Naive B cell (primary cell): Measurements from ENCODE around the gene PDIA2. TPM values are rescaled to one million over a fixed set of nuclear protein-coding genes. Genes with fewer than 3 reads are reported as not detected.

Experiments used
- polyA plus RNA-seq, 6 donors: library from polyadenylated mRNA; unstranded; fragments of 300-500 nt; fragmentation: Illumina TruSeq; gene quantifications; one replicate each; pipeline ENCODE4 v1.2.3, GENCODE V29; 2021; ENCODE audit warnings: low read depth in 6 of 6

Gene PDIA2
- polyA plus RNA-seq, 6 donors from 2014 or later: not detected

Other genes starting within 250 kb of the PDIA2 start
- gene POLR3K, start 229.6 kb upstream of the PDIA2 start, polyA plus RNA-seq: 10 to 100 TPM; 39.0 to 57.3 (median 52.7) TPM
- gene SNRNP25, start 229.3 kb upstream of the PDIA2 start, polyA plus RNA-seq: 100 to 1,000 TPM in 1 of 6 donors, 10 to 100 TPM in 5; 43.3 to 111 (median 67.2) TPM
- gene RHBDF1, start 210.5 kb upstream of the PDIA2 start, polyA plus RNA-seq: under 1 TPM in 1 of 6 donors, not detected in 5; 0.08 TPM
- gene MPG, start 204.9 kb upstream of the PDIA2 start, polyA plus RNA-seq: 100 to 1,000 TPM in 1 of 6 donors, 10 to 100 TPM in 5; 81.3 to 119 (median 84.6) TPM
- gene NPRL3, start 144.5 kb upstream of the PDIA2 start, polyA plus RNA-seq: 10 to 100 TPM in 5 of 6 donors, 1 to 10 TPM in 1; 8.1 to 17.1 (median 11.2) TPM
- gene HBZ, start 130.5 kb upstream of the PDIA2 start, polyA plus RNA-seq: not detected
- gene HBM, start 117.2 kb upstream of the PDIA2 start, polyA plus RNA-seq: not detected
- gene HBA2, start 110.3 kb upstream of the PDIA2 start, polyA plus RNA-seq: 1,000 to 10,000 TPM in 2 of 6 donors, 100 to 1,000 TPM in 4; 184 to 1,142 (median 693) TPM
- gene HBA1, start 106.5 kb upstream of the PDIA2 start, polyA plus RNA-seq: 100 to 1,000 TPM in 3 of 6 donors, 10 to 100 TPM in 3; 42.8 to 256 (median 100) TPM
- gene HBQ1, start 102.7 kb upstream of the PDIA2 start, polyA plus RNA-seq: not detected
- gene LUC7L, start 53.7 kb upstream of the PDIA2 start, polyA plus RNA-seq: 10 to 100 TPM in 5 of 6 donors, 1 to 10 TPM in 1; 9.6 to 20.4 (median 12.8) TPM
- 10 to 100 TPM; 19.3 to 28.7 (median 24.5) TPM for gene FAM234A, start 48.3 kb upstream of the PDIA2 start, polyA plus RNA-seq
- gene RGS11, start 7.2 kb upstream of the PDIA2 start, polyA plus RNA-seq: under 1 TPM in 1 of 6 donors, not detected in 5; 0.14 TPM
- not detected for gene ARHGDIG, start 2.6 kb upstream of the PDIA2 start, polyA plus RNA-seq
- 1 to 10 TPM in 5 of 6 donors, under 1 TPM in 1; 0.93 to 2.7 (median 1.9) TPM for gene AXIN1, start 69.6 kb downstream of the PDIA2 start, polyA plus RNA-seq
- gene MRPL28, start 87.4 kb downstream of the PDIA2 start, polyA plus RNA-seq: 10 to 100 TPM; 60.1 to 76.8 (median 65.7) TPM
- gene PGAP6, start 98.8 kb downstream of the PDIA2 start, polyA plus RNA-seq: 10 to 100 TPM in 5 of 6 donors, 1 to 10 TPM in 1; 7.1 to 24.3 (median 17.2) TPM
- gene NME4, start 114.0 kb downstream of the PDIA2 start, polyA plus RNA-seq: 100 to 1,000 TPM in 1 of 6 donors, 10 to 100 TPM in 5; 56.9 to 104 (median 65.1) TPM
- gene DECR2, start 118.7 kb downstream of the PDIA2 start, polyA plus RNA-seq: 1 to 10 TPM; 3.8 to 9.4 (median 5.2) TPM
- 1 to 10 TPM; 1.0 to 4.8 (median 1.9) TPM for gene RAB11FIP3, start 142.5 kb downstream of the PDIA2 start, polyA plus RNA-seq
- 10 to 100 TPM in 1 of 6 donors, 1 to 10 TPM in 5; 4.3 to 11.0 (median 5.0) TPM for gene CAPN15, start 244.5 kb downstream of the PDIA2 start, polyA plus RNA-seq